ENCODE data around the gene NDUFB5. TPM values are rescaled to one million over a fixed set of nuclear protein-coding genes. Genes with fewer than 3 reads are reported as not detected.
A peak's percentile ranks its signal among the peaks of the same experiment; 100 is the strongest.

The NDUFB5 gene
- total RNA-seq, 2 donors from 2014 or later = 41.9 to 73.7 TPM

- Histone ChIP-seq H3K36me3 (replicated peaks in 1 of 2; ENCODE audit: insufficient read depth in 1 of 2, low read depth in 2 of 2) (no peaks in the 10 kb centered on the region), H3K9me3 (no peaks in the 10 kb centered on the region), H3K4me3 (peak overlapping the region; percentile 66 to 72), H3K27me3 (no peaks in the 10 kb centered on the region), H3K4me1 (peaks cover 9% of the 10 kb centered on the region), H3K27ac (peak overlapping the region; percentile 60 to 84 (median 80))
- TF ChIP-seq POLR2A (IDR thresholded peaks at IDR 0.05) = peak in 1 of 3 donors; percentile 0
- TF ChIP-seq CTCF (IDR thresholded peaks at IDR 0.05) = peak; percentile 21 to 88 (median 66)
- intact Hi-C loops (cut with DNase I) = no loop called here
- DNase-seq (peak; percentile 64 to 80 (median 74)), ATAC-seq (peak; percentile 61)
- WGBS, 2 donors = 0% methylated on average over 12 to 39 of the region's 40 CpGs
Measured at GRCh38 chr3:179563271-179563783, 41.3 kb upstream of the NDUFB5 start.

GRCh38 chr3:179565496-179565895, 39.1 kb upstream of the NDUFB5 start:
- H3K27me3 ChIP-seq = no peaks in the 10 kb centered on the region
- ATAC-seq = no peak
- intact Hi-C loops (cut with DNase I) = no loop called here
- peaks cover 0 to 3% of the 10 kb centered on the region in 2 donors for H3K36me3 ChIP-seq (replicated peaks in 1 of 2; ENCODE audit: insufficient read depth in 1 of 2, low read depth in 2 of 2)
- TF ChIP-seq POLR2A (IDR thresholded peaks at IDR 0.05) (no peak), CTCF (IDR thresholded peaks at IDR 0.05) (no peak)
- no peaks in the 10 kb centered on the region for H3K9me3 ChIP-seq
- peaks cover 9% of the 10 kb centered on the region for H3K4me1 ChIP-seq
- H3K4me3 ChIP-seq = no peak overlapping the region
- no peak for DNase-seq
- WGBS, 2 donors = 79 to 80% methylated on average over 3 of the region's 3 CpGs
- no peak overlapping the region for H3K27ac ChIP-seq

- intact Hi-C loops (cut with DNase I) = no loop called here
- Histone ChIP-seq H3K36me3 (replicated peaks in 1 of 2; ENCODE audit: insufficient read depth in 1 of 2, low read depth in 2 of 2) (peaks cover 0 to 22% of the 10 kb centered on the region in 2 donors), H3K4me1 (no peaks in the 10 kb centered on the region), H3K27ac (no peak overlapping the region), H3K4me3 (no peak overlapping the region), H3K9me3 (no peaks in the 10 kb centered on the region), H3K27me3 (no peaks in the 10 kb centered on the region)
- 93 to 95% methylated on average over 1 of the region's 1 CpG for WGBS, 2 donors
- no peak for TF ChIP-seq CTCF (IDR thresholded peaks at IDR 0.05)
- no peak for TF ChIP-seq POLR2A (IDR thresholded peaks at IDR 0.05)
- ATAC-seq = no peak
- DNase-seq = no peak
Measured at GRCh38 chr3:179580992-179581391, 23.6 kb upstream of the NDUFB5 start.

GRCh38 chr3:179589143-179589542, 15.5 kb upstream of the NDUFB5 start:
- H3K27me3 ChIP-seq = no peaks in the 10 kb centered on the region
- no peak overlapping the region for H3K4me3 ChIP-seq
- ATAC-seq (no peak), DNase-seq (no peak)
- H3K4me1 ChIP-seq = no peaks in the 10 kb centered on the region
- TF ChIP-seq POLR2A (IDR thresholded peaks at IDR 0.05) (no peak), CTCF (IDR thresholded peaks at IDR 0.05) (no peak)
- no peaks in the 10 kb centered on the region for H3K9me3 ChIP-seq
- intact Hi-C loops (cut with DNase I) = no loop called here
- no peak overlapping the region for H3K27ac ChIP-seq
- H3K36me3 ChIP-seq (replicated peaks in 1 of 2; ENCODE audit: insufficient read depth in 1 of 2, low read depth in 2 of 2) = peaks cover 0 to 51% of the 10 kb centered on the region in 2 donors

GRCh38 chr3:179590669-179591068, 13.9 kb upstream of the NDUFB5 start:
- no peaks in the 10 kb centered on the region for H3K9me3 ChIP-seq
- no peak overlapping the region for H3K4me3 ChIP-seq
- WGBS, 2 donors = 75 to 79% methylated on average over 2 of the region's 2 CpGs
- DNase-seq = no peak
- H3K27ac ChIP-seq = no peak overlapping the region
- no peaks in the 10 kb centered on the region for H3K4me1 ChIP-seq
- TF ChIP-seq POLR2A (IDR thresholded peaks at IDR 0.05) = no peak
- TF ChIP-seq CTCF (IDR thresholded peaks at IDR 0.05) = no peak
- ATAC-seq = no peak
- intact Hi-C loops (cut with DNase I) = loop anchor here (10.0 kb wide), 1 partner anchor 236 kb away; no protein-coding TSS in a partner anchor
- no peaks in the 10 kb centered on the region for H3K27me3 ChIP-seq
- peaks cover 0 to 52% of the 10 kb centered on the region in 2 donors for H3K36me3 ChIP-seq (replicated peaks in 1 of 2; ENCODE audit: insufficient read depth in 1 of 2, low read depth in 2 of 2)
